ENCODE measurements around the gene VSNL1.

Gene VSNL1

GRCh38 chr2:17638196-17638743, 97.8 kb downstream of the VSNL1 start:
- no peak for TF ChIP-seq CTCF (IDR thresholded peaks at IDR 0.05; ENCODE audit: extremely low read depth, insufficient read depth, missing control alignments)
- in situ Hi-C loops (cut with MboI; ENCODE audit: low pct_unique_long_range_greater_than_20kb, low sequenced_read_pairs, unreplicated experiment) = no loop called here
- no peak for DNase-seq (ENCODE audit: low spot score)

GRCh38 chr2:17640406-17640805, 99.9 kb downstream of the VSNL1 start:
- in situ Hi-C loops (cut with MboI; ENCODE audit: low pct_unique_long_range_greater_than_20kb, low sequenced_read_pairs, unreplicated experiment) = no loop called here
- no peak for TF ChIP-seq CTCF (IDR thresholded peaks at IDR 0.05; ENCODE audit: extremely low read depth, insufficient read depth, missing control alignments)
- no peak for DNase-seq (ENCODE audit: low spot score)

GRCh38 chr2:17643031-17643615, 102.6 kb downstream of the VSNL1 start:
- in situ Hi-C loops (cut with MboI; ENCODE audit: low pct_unique_long_range_greater_than_20kb, low sequenced_read_pairs, unreplicated experiment) = no loop called here
- TF ChIP-seq CTCF (IDR thresholded peaks at IDR 0.05; ENCODE audit: extremely low read depth, insufficient read depth, missing control alignments) = no peak
- DNase-seq (ENCODE audit: low spot score) = no peak

GRCh38 chr2:17644997-17645720, 104.7 kb downstream of the VSNL1 start:
- TF ChIP-seq CTCF (IDR thresholded peaks at IDR 0.05; ENCODE audit: extremely low read depth, insufficient read depth, missing control alignments) = no peak
- DNase-seq (ENCODE audit: low spot score) = no peak
- in situ Hi-C loops (cut with MboI; ENCODE audit: low pct_unique_long_range_greater_than_20kb, low sequenced_read_pairs, unreplicated experiment) = no loop called here

- peak; percentile 66 for DNase-seq (ENCODE audit: low spot score)
- peak; percentile 89 for TF ChIP-seq CTCF (IDR thresholded peaks at IDR 0.05; ENCODE audit: extremely low read depth, insufficient read depth, missing control alignments)
- in situ Hi-C loops (cut with MboI; ENCODE audit: low pct_unique_long_range_greater_than_20kb, low sequenced_read_pairs, unreplicated experiment) = no loop called here
Measured at GRCh38 chr2:17646081-17646554, 105.6 kb downstream of the VSNL1 start.

- no peak for DNase-seq (ENCODE audit: low spot score)
- in situ Hi-C loops (cut with MboI; ENCODE audit: low pct_unique_long_range_greater_than_20kb, low sequenced_read_pairs, unreplicated experiment) = no loop called here
- TF ChIP-seq CTCF (IDR thresholded peaks at IDR 0.05; ENCODE audit: extremely low read depth, insufficient read depth, missing control alignments) = no peak
Measured at GRCh38 chr2:17646838-17647701, 106.6 kb downstream of the VSNL1 start.

All from GM13977 (cell line).